Measurements from ENCODE around the gene RHOXF1.
"Not testable (repeated sequence)": the region's sequence is repeated elsewhere in the genome, so short reads cannot be mapped to it uniquely, and the experiment has no call there.

The RHOXF1 gene

DNA sequence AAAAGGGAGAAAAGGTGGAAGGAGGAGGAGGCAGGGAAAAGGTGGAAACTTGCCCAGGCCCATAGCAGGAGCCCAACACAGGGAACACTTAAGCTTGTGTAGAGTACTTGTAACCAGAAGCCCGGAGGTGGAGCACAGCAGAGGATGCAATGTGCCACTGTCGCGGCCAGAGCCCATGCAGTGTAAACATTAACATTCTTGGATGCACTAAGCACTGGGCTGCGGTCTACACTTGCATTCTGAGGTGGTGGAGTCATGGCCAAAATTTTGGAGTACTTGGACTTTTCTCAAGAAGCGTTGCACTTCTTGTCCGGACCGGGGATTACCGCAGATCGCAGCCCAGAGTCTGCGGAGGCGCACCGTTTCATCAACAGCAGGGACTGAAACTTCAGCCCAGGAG lies 4.5 kb upstream of the RHOXF1 start:
- H3K27me3 ChIP-seq (ENCODE audit: low read depth, low read length): no peaks in the 10 kb centered on the region
- no peaks in the 10 kb centered on the region for H3K36me3 ChIP-seq (replicated peaks; ENCODE audit: low read depth, low read length)
- TF ChIP-seq, protein P1, sequence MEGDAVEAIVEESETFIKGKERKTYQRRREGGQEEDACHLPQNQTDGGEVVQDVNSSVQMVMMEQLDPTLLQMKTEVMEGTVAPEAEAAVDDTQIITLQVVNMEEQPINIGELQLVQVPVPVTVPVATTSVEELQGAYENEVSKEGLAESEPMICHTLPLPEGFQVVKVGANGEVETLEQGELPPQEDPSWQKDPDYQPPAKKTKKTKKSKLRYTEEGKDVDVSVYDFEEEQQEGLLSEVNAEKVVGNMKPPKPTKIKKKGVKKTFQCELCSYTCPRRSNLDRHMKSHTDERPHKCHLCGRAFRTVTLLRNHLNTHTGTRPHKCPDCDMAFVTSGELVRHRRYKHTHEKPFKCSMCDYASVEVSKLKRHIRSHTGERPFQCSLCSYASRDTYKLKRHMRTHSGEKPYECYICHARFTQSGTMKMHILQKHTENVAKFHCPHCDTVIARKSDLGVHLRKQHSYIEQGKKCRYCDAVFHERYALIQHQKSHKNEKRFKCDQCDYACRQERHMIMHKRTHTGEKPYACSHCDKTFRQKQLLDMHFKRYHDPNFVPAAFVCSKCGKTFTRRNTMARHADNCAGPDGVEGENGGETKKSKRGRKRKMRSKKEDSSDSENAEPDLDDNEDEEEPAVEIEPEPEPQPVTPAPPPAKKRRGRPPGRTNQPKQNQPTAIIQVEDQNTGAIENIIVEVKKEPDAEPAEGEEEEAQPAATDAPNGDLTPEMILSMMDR (IDR thresholded peaks at IDR 0.05; ENCODE audit: low read depth, low read length): no peak
- TF ChIP-seq EZH2phosphoT487 (IDR thresholded peaks at IDR 0.05; ENCODE audit: low read depth): no peak
- no peaks in the 10 kb centered on the region for H3K9me3 ChIP-seq (ENCODE audit: insufficient read depth, low read length)
- H3K27ac ChIP-seq (ENCODE audit: low read length): no peak overlapping the region
- no peaks in the 10 kb centered on the region for H3K79me2 ChIP-seq (ENCODE audit: low read length)
- no peak overlapping the region for H3K9ac ChIP-seq (ENCODE audit: low read length)
- H3K4me1 ChIP-seq (ENCODE audit: low read length): no peaks in the 10 kb centered on the region
- no peak overlapping the region for H3K4me3 ChIP-seq (ENCODE audit: low read length)
- no peak overlapping the region for H2AFZ ChIP-seq (ENCODE audit: low read depth, low read length)
- no peaks in the 10 kb centered on the region for H4K20me1 ChIP-seq (ENCODE audit: insufficient read depth, low read length)
- no peak overlapping the region for H3K4me2 ChIP-seq (ENCODE audit: low read length)

DNA sequence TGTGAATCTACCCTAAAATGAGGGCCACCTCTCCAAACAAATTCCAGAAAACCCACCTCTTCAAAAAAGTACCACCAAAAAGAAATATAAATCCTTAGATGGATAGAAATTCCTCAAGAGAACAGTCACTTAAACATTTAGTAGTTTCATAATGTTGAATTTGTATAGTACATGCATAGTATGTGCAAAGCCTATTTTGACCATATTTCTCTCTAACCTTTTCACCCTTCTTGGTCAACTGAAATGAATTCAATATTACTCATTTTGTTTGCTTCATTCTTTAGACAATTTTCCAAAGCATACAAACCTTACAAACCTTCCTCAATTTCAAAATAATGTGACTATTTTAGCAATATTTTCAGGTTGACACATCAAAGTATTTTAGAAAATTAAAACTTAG lies 4.1 kb downstream of the RHOXF1 start:
- TF ChIP-seq, protein P1 (IDR thresholded peaks at IDR 0.05; ENCODE audit: low read depth, low read length): no peak
- no peak for TF ChIP-seq EZH2phosphoT487 (IDR thresholded peaks at IDR 0.05; ENCODE audit: low read depth)
- H3K4me3 ChIP-seq (ENCODE audit: low read length): no peak overlapping the region
- no peaks in the 10 kb centered on the region for H3K79me2 ChIP-seq (ENCODE audit: low read length)
- no peaks in the 10 kb centered on the region for H3K4me1 ChIP-seq (ENCODE audit: low read length)
- no peaks in the 10 kb centered on the region for H3K27me3 ChIP-seq (ENCODE audit: low read depth, low read length)
- no peak overlapping the region for H3K9ac ChIP-seq (ENCODE audit: low read length)
- H3K27ac ChIP-seq (ENCODE audit: low read length): no peak overlapping the region
- no peaks in the 10 kb centered on the region for H4K20me1 ChIP-seq (ENCODE audit: insufficient read depth, low read length)
- H2AFZ ChIP-seq (ENCODE audit: low read depth, low read length): no peak overlapping the region
- H3K9me3 ChIP-seq (ENCODE audit: insufficient read depth, low read length): no peaks in the 10 kb centered on the region
- H3K36me3 ChIP-seq (replicated peaks; ENCODE audit: low read depth, low read length): no peaks in the 10 kb centered on the region
- H3K4me2 ChIP-seq (ENCODE audit: low read length): no peak overlapping the region

DNA sequence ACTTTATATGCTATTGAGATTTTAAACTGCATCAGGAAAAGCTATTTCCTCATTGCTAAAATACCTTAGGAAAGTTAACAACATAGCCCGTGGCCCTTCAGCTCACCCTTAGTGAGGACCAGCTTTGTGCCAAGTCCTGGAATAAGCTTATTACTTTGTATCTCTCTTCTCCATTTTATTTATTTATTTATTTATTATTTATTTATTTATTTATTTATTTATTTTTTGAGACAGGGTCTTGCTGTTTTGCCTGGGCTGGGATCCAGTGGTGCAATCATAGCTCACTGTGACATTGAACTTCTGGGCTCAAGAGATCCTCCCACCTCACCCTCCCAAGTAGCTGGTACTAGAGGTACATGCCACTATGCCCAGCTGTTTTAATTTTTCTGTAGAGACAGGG lies 6.3 kb downstream of the RHOXF1 start:
- H3K9ac ChIP-seq (ENCODE audit: low read length): no peak overlapping the region
- H3K4me1 ChIP-seq (ENCODE audit: low read length): no peaks in the 10 kb centered on the region
- no peak overlapping the region for H2AFZ ChIP-seq (ENCODE audit: low read depth, low read length)
- no peaks in the 10 kb centered on the region for H3K36me3 ChIP-seq (replicated peaks; ENCODE audit: low read depth, low read length)
- no peak overlapping the region for H3K4me3 ChIP-seq (ENCODE audit: low read length)
- no peak overlapping the region for H3K27ac ChIP-seq (ENCODE audit: low read length)
- no peaks in the 10 kb centered on the region for H4K20me1 ChIP-seq (ENCODE audit: insufficient read depth, low read length)
- TF ChIP-seq, protein P1 (IDR thresholded peaks at IDR 0.05; ENCODE audit: low read depth, low read length): no peak
- TF ChIP-seq EZH2phosphoT487 (IDR thresholded peaks at IDR 0.05; ENCODE audit: low read depth): no peak
- H3K4me2 ChIP-seq (ENCODE audit: low read length): no peak overlapping the region
- H3K9me3 ChIP-seq (ENCODE audit: insufficient read depth, low read length): no peaks in the 10 kb centered on the region
- H3K27me3 ChIP-seq (ENCODE audit: low read depth, low read length): no peaks in the 10 kb centered on the region
- no peaks in the 10 kb centered on the region for H3K79me2 ChIP-seq (ENCODE audit: low read length)

DNA sequence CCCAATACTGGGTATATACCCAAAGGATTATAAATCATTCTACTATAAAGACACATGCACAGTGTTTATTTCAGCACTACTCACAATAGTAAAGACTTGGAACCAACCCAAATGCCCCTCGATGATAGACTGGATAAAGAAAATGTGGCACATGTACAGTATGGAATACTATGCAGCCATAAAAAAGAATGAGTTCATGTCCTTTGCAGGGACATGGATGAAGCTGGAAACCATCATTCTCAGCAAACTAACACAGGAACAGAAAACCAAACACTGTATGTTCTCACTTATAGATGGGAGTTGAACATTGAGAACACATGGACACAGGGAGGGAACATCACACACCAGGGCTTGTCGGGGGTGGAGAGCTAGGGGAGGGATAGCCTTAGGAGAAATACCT lies 11.0 kb downstream of the RHOXF1 start:
- H4K20me1 ChIP-seq (ENCODE audit: insufficient read depth, low read length); H3K4me2 ChIP-seq (ENCODE audit: low read length); H3K79me2 ChIP-seq (ENCODE audit: low read length); H3K27me3 ChIP-seq (ENCODE audit: low read depth, low read length); H3K36me3 ChIP-seq (replicated peaks; ENCODE audit: low read depth, low read length); H3K9me3 ChIP-seq (ENCODE audit: insufficient read depth, low read length); H3K4me1 ChIP-seq (ENCODE audit: low read length); H2AFZ ChIP-seq (ENCODE audit: low read depth, low read length); H3K4me3 ChIP-seq (ENCODE audit: low read length); H3K27ac ChIP-seq (ENCODE audit: low read length); H3K9ac ChIP-seq (ENCODE audit: low read length): not testable (repeated sequence)

DNA sequence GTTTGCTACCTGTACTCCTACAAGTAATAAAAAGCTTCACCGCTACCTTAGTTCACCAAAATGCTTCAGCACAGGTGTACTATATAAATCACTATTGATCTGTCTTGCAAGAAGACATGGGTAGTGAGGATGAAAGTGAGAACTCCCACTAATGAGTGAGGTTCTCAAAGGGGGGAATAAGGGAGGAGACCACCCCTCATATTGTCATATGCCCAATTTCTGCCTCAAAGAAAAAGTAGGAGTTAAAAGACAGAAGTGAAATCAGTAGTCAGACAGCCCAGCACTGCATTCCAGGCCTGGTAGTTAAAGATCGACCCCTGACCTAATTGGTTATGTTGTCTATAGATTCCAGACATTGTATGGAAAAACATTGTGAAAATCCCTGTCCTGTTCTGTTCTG lies 14.7 kb downstream of the RHOXF1 start:
- H3K9ac ChIP-seq (ENCODE audit: low read length); H3K4me3 ChIP-seq (ENCODE audit: low read length); H2AFZ ChIP-seq (ENCODE audit: low read depth, low read length); H3K27me3 ChIP-seq (ENCODE audit: low read depth, low read length); H3K4me2 ChIP-seq (ENCODE audit: low read length); H3K27ac ChIP-seq (ENCODE audit: low read length); H3K36me3 ChIP-seq (replicated peaks; ENCODE audit: low read depth, low read length); H4K20me1 ChIP-seq (ENCODE audit: insufficient read depth, low read length); H3K9me3 ChIP-seq (ENCODE audit: insufficient read depth, low read length); H3K4me1 ChIP-seq (ENCODE audit: low read length); H3K79me2 ChIP-seq (ENCODE audit: low read length): not testable (repeated sequence)
